ENCODE measurements around the gene CACNA2D1.
A peak's percentile ranks its signal among the peaks of the same experiment; 100 is the strongest.
"Not testable (repeated sequence)": the region's sequence is repeated elsewhere in the genome, so short reads cannot be mapped to it uniquely, and the experiment has no call there.

CACNA2D1 gene

DNA sequence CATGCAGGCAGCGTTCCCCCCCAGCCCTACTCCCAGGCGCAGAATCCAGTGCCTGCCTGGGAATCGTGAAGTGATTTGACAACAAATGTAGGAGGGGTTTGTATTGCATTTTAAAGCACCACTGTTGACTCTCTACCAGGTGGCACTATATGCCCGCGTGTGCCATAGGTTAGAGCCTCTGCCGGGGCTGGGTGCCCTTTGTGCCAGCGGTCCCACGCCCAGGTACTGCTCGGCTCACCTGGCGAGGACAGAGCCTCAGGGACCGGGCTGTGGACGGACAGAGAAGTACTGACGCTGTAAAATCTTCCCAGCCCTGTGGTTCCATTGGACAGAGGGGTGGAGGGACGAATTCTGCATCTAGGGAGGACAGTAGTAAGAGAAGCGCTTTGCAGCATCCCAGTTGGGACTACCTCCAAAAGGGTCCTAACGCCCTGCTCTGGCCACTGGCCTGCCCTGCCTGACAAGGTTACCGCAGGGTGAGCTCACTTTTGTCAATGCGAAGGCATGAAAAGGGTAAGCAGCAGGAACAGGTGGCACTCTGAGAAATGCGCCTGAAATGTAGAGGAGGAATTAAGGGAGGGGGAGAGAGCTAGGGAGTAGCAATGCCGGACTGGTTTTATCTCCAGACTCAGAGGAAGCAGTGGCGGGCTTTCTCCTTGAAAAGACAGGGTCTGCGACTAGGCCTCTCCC lies 788 bp upstream of the CACNA2D1 start:
- DNase-seq, result no peak
- H3K4me3 Mint-ChIP-seq, result peak overlapping the region; percentile 49
- H3K36me3 Mint-ChIP-seq (ENCODE audit: low read depth), result peaks cover 4% of the 10 kb centered on the region
- no peak overlapping the region for H3K27ac Mint-ChIP-seq
- H3K4me1 Mint-ChIP-seq, result peaks cover 9% of the 10 kb centered on the region
- peaks cover 41% of the 10 kb centered on the region for H3K27me3 Mint-ChIP-seq
- no peaks in the 10 kb centered on the region for H3K9me3 Mint-ChIP-seq
- ATAC-seq, result no peak

DNA sequence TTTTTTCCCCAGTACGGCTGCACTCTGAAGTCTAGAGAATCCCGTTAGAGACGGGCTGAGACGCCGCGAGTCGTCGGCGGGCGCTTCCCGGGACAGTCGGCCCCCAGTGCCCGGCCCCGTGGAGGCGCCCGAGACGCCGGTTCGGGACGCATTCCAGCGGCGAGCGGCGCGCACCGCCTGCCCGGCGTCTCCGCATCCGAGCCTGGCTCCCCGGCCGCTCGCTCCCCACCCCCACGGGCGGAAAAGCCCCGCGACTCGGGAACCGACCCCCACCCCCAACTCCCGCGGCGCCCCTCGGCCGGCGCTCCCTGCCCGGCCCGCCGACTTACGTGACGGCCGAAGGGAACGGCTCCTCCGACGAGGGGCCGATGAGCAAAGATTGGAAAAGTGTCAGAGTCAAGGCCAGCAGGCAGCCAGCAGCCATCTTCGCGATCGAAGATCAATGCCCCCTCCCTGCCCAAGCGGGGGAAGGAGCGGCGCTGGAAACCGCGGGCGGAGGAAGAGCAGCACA lies 486 bp downstream of the CACNA2D1 start:
- Mint-ChIP-seq H3K4me3 (peak overlapping the region; percentile 42), H3K36me3 (ENCODE audit: low read depth) (peaks cover 4% of the 10 kb centered on the region), H3K4me1 (peaks cover 9% of the 10 kb centered on the region), H3K27ac (no peak overlapping the region), H3K9me3 (no peaks in the 10 kb centered on the region), H3K27me3 (peaks cover 41% of the 10 kb centered on the region)
- ATAC-seq (no peak), DNase-seq (no peak)

DNA sequence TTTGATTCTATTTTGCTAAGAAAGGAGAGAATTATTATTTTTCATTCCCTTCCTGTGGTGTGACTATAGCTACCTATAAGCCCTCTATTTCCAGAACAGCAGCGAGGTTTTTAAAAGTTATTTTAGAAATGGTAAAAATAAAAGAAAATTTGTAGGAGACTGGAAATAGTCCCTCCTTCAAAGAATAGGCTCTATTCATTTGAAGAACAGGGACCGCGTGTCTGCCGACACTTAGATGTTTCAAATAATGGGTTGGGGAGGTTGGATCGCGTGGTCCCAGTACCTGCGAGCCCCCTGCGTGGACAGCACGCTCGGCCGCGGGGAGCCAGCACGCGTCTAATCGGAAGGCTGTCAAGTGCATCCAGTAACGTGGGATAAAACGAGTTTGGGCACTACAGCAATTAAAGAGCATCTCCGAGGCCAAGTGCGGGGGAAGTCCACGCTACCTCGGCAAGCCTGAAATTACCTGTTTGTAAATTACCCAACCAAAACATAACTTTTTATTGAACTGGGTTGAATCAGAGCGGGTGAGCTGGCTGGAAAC lies 1.0 kb downstream of the CACNA2D1 start:
- DNase-seq (no peak), ATAC-seq (no peak)
- Mint-ChIP-seq H3K36me3 (ENCODE audit: low read depth) (peaks cover 4% of the 10 kb centered on the region), H3K9me3 (no peaks in the 10 kb centered on the region), H3K4me1 (peaks cover 9% of the 10 kb centered on the region), H3K27me3 (peaks cover 39% of the 10 kb centered on the region), H3K4me3 (peak overlapping the region; percentile 42), H3K27ac (no peak overlapping the region)

- peaks cover 4% of the 10 kb centered on the region for H3K36me3 Mint-ChIP-seq (ENCODE audit: low read depth)
- H3K9me3 Mint-ChIP-seq, result no peaks in the 10 kb centered on the region
- H3K27ac Mint-ChIP-seq, result no peak overlapping the region
- H3K4me3 Mint-ChIP-seq, result peak overlapping the region; percentile 42
- peaks cover 9% of the 10 kb centered on the region for H3K4me1 Mint-ChIP-seq
- ATAC-seq, result no peak
- peaks cover 39% of the 10 kb centered on the region for H3K27me3 Mint-ChIP-seq
- no peak for DNase-seq
Measured at GRCh38 chr7:82441669-82442478, 1.7 kb downstream of the CACNA2D1 start.

DNA sequence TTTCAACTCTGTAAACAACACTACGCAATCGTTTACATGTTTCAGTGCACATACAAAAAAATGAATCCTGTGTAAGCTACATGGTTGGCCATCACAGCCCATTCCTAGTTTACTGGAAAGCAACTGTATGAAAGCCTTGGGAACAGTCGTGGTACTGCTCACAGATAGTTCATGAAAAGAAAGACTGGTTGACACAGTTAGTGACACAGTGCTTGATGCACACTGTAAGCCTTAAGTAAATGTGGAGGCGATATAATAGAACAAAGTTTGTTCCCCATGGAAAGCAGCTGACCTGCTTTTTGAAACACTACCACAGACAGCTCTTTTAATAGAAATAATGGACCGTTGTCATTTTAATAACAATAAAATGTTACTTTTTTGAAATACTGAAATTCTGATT lies 5.1 kb downstream of the CACNA2D1 start:
- no peak overlapping the region for H3K27ac Mint-ChIP-seq
- peaks cover 2% of the 10 kb centered on the region for H3K36me3 Mint-ChIP-seq (ENCODE audit: low read depth)
- ATAC-seq (no peak), DNase-seq (no peak)
- peaks cover 5% of the 10 kb centered on the region for H3K4me1 Mint-ChIP-seq
- no peak overlapping the region for H3K4me3 Mint-ChIP-seq
- peaks cover 22% of the 10 kb centered on the region for H3K27me3 Mint-ChIP-seq
- H3K9me3 Mint-ChIP-seq, result no peaks in the 10 kb centered on the region

DNA sequence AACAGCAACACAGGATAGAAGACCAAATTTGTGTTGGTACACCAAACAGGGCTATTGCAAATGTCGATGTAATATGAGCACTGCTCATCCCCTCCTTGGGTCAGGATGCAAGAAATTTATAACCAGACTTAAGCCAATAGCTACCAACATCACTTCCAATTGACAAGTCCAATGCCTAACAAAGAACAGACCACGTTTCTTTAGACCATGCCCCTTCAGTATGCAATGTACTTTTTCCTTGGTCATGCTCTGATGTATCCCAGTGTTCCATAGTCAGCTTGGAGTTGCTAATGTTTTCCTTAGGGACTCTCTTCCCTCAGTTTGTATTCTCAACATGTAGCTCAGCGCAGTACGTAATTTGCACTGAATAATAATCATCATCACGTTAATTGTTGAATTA lies 7.8 kb downstream of the CACNA2D1 start:
- no peak for ATAC-seq
- no peak overlapping the region for H3K27ac Mint-ChIP-seq

GRCh38 chr7:82434275-82435022 lies 9.1 kb downstream of the CACNA2D1 start:
- Mint-ChIP-seq H3K36me3 (ENCODE audit: low read depth) (no peaks in the 10 kb centered on the region), H3K27me3 (no peaks in the 10 kb centered on the region), H3K4me1 (no peaks in the 10 kb centered on the region), H3K27ac (no peak overlapping the region), H3K9me3 (no peaks in the 10 kb centered on the region), H3K4me3 (no peak overlapping the region)
- ATAC-seq (no peak), DNase-seq (no peak)

More for the DNA sequence above, 7.8 kb downstream of the CACNA2D1 start:
- Mint-ChIP-seq H3K4me3 (no peak overlapping the region), H3K9me3 (no peaks in the 10 kb centered on the region), H3K4me1 (no peaks in the 10 kb centered on the region), H3K36me3 (ENCODE audit: low read depth) (no peaks in the 10 kb centered on the region), H3K27me3 (peaks cover 4% of the 10 kb centered on the region)
- DNase-seq, result no peak

DNA sequence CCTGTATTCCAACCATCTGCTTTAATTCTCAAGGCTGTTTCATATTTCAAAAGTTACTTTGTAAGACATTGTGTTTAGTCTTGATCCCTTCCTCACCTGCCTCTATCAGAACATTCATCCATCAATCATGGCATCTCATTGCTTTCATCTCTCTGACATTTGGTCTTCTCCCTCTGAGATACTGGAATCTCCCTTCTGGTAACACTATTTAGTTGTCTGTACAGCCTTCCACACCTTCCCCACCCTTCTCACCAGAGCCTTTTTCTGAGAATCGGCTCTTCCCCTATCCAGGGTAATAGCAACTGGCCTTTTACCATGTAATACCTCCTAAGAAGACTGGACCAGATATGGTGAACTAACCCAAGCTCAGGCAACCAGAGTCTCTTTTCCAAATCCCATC lies 10.1 kb downstream of the CACNA2D1 start:
- no peaks in the 10 kb centered on the region for H3K4me1 Mint-ChIP-seq
- no peaks in the 10 kb centered on the region for H3K9me3 Mint-ChIP-seq
- H3K4me3 Mint-ChIP-seq, result no peak overlapping the region
- no peaks in the 10 kb centered on the region for H3K36me3 Mint-ChIP-seq (ENCODE audit: low read depth)
- no peak overlapping the region for H3K27ac Mint-ChIP-seq
- DNase-seq (no peak), ATAC-seq (no peak)
- H3K27me3 Mint-ChIP-seq, result no peaks in the 10 kb centered on the region

GRCh38 chr7:82432743-82433142 lies 10.8 kb downstream of the CACNA2D1 start:
- H3K9me3 Mint-ChIP-seq; H3K27ac Mint-ChIP-seq; H3K4me1 Mint-ChIP-seq; H3K36me3 Mint-ChIP-seq (ENCODE audit: low read depth); H3K4me3 Mint-ChIP-seq; ATAC-seq; DNase-seq; H3K27me3 Mint-ChIP-seq: not testable (repeated sequence)

- Mint-ChIP-seq H3K36me3 (ENCODE audit: low read depth) (no peaks in the 10 kb centered on the region), H3K27ac (no peak overlapping the region), H3K4me3 (no peak overlapping the region), H3K4me1 (no peaks in the 10 kb centered on the region), H3K27me3 (no peaks in the 10 kb centered on the region), H3K9me3 (peaks cover 3% of the 10 kb centered on the region)
- no peak for DNase-seq
- no peak for ATAC-seq
Measured at GRCh38 chr7:82430500-82431465, 12.8 kb downstream of the CACNA2D1 start.

- DNase-seq, result no peak
- Mint-ChIP-seq H3K9me3 (peaks cover 3% of the 10 kb centered on the region), H3K4me1 (no peaks in the 10 kb centered on the region), H3K36me3 (ENCODE audit: low read depth) (no peaks in the 10 kb centered on the region), H3K4me3 (no peak overlapping the region), H3K27ac (no peak overlapping the region), H3K27me3 (no peaks in the 10 kb centered on the region)
- ATAC-seq, result no peak
Measured at GRCh38 chr7:82429408-82429807, 14.2 kb downstream of the CACNA2D1 start.

- Mint-ChIP-seq H3K9me3 (peaks cover 3% of the 10 kb centered on the region), H3K4me1 (no peaks in the 10 kb centered on the region), H3K4me3 (no peak overlapping the region), H3K36me3 (ENCODE audit: low read depth) (no peaks in the 10 kb centered on the region), H3K27ac (no peak overlapping the region), H3K27me3 (no peaks in the 10 kb centered on the region)
- DNase-seq (no peak), ATAC-seq (no peak)
Measured at GRCh38 chr7:82428186-82428961, 15.2 kb downstream of the CACNA2D1 start.

DNA sequence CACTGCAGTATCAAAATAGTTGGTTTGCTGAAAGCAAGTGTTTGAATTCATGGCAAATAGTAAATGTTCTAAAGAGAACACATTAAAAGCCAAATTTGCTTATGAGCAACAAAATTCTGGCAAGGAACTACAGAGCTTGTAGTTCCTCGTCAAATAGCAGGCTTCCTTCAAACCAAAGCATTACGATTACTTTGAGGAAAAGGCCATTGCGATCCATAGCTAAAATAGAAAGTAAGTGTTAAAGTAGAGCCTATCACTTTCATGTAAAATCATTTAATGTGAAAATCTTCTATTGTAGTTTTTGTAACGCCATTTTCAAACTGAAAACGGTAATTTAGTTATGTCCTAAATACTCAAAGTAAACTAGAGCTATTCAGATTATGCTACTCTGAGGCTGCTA lies 20.1 kb downstream of the CACNA2D1 start:
- Mint-ChIP-seq H3K4me1 (no peaks in the 10 kb centered on the region), H3K9me3 (peaks cover 3% of the 10 kb centered on the region), H3K27ac (no peak overlapping the region), H3K4me3 (no peak overlapping the region), H3K27me3 (no peaks in the 10 kb centered on the region), H3K36me3 (ENCODE audit: low read depth) (no peaks in the 10 kb centered on the region)
- DNase-seq (no peak), ATAC-seq (no peak)
